GM18499 (cell line): ENCODE results near the gene CNTF.

Experiments used
- ATAC-seq: cut with Tn5 transposase; IDR thresholded peaks from one replicate; pipeline ENCODE4 v1.9.1; 2021; ENCODE audit warnings: moderate number of reproducible peaks; ENCODE audit not compliant: insufficient read depth, unreplicated experiment

CNTF gene

DNA sequence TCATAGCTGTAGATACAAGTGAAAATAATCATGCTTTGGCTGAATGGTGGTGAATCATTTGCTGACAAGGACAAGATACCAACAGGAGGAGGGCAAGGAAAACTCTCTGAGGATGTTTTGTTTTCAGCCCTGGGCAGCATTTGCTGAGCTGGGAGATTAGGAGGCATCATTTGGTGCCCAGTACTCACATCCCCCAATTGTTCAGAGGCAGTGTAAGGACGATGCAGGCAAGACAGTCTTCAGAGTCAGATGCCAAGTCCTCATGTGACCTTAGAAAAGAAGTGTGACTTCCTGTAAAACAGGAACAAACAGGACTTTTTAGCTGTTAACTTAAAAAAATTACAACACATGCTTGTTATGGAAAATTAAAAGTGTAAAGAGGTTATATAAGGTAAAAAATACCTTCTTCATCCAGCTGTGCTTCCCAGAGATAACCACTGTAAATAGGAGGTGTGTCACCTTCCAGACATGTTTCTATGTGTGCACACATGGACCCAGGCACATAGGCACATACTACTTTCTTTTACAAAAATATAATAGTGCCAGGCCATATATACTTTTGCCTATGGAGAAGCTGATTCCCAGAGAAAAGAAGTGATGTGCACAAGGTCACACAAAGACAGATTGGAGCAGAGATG is 18.0 kb downstream of the CNTF start:
- no peak for ATAC-seq

DNA sequence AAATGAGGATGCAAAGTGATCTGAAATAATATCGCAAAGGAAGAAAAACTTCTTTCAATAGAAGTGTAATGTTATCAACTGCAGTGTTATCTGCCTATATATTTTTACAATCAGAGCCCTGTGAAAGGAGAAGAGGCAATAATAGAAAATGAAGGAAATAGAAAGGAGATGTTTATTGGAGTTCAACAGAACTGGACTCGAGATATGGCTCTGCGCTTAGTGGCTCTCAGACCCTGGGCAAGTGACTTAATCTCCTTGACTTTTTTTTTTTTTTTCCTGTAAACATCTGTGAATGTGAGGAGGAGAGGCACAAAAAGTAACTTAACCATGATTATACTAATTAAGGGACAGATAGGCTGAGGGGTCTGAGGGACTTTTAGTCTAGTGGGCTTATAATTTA is 18.9 kb downstream of the CNTF start:
- ATAC-seq, result no peak

DNA sequence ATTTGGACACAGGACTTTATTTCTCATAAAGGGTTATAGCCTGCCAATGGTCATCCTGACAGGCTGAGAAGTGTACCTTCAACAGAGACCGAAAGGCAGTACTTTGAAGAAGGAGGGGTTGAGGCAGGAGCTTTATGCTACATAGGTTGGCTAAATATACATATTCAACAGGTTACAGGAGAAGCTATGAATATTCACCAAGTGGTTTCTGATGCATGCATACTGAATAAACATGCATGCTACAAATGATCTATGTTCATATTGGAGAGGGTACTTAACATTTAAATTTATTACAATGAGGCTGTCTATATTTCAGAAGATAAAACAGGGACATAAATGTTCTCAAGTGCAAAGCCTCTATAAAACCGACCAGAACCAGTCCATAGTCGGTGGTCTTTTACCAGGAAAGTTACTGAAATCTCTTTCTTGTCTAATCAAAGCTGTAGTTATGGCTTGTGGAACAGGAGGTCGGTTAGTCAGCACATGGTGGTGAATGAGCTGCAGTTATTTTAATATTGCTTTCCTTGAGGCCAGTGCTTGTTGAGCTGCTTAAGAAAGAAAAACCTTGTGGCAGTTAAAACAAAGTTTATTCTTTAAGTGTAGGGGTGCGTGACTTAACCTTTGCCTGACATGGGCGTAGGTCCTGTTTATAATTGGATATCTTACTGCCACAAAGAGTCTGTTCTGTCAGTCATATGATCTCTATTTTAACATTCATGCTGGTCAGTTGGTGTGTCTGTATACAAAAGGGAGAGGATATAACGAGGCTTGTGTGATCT is 19.5 kb downstream of the CNTF start:
- no peak for ATAC-seq

DNA sequence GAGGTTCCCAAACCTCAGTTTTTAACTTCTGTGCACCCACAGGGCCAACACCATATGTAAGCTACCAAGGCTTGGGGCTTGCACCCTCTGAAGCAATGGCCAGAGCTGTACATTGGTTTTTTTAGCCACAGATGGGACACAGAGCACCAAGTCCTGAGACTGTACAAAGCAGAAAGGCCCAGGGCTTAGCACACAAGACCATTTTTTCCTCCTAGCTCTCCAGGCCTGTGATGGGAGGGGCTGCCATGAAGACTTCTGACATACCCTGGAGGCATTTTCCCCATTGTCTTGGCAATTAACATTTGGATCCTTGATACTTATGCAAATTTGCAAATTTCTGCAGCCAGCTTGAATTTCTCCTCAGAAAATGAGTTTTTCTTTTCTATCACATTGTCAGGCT is 23.4 kb downstream of the CNTF start:
- no peak for ATAC-seq

DNA sequence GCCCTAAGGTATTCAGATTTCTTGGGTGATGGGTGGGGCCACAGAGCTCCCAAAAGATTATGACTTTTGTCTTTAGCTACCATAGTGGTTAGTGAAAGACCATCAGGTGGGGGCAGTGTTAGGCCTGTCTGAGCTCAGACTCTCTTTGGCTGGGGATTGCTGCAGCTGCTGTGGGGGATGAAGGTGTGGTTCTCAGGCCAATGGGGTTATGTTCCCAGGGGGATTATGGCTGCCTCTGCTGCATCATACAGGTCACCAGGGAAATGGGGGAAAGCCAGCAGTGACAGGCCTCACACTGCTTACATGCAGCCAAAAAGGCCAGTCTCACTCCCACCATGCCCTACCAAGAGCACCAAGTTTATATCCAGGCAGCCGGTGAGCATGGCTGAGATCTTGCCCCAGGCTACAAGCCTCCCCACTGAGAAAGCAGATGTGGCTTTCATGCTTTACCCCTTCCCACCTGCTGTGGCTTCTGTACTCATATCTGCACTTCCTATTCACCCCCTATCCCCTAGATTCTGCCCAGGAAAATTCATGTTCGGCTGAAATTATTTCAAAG is 24.8 kb downstream of the CNTF start:
- peak; percentile 58 for ATAC-seq

DNA sequence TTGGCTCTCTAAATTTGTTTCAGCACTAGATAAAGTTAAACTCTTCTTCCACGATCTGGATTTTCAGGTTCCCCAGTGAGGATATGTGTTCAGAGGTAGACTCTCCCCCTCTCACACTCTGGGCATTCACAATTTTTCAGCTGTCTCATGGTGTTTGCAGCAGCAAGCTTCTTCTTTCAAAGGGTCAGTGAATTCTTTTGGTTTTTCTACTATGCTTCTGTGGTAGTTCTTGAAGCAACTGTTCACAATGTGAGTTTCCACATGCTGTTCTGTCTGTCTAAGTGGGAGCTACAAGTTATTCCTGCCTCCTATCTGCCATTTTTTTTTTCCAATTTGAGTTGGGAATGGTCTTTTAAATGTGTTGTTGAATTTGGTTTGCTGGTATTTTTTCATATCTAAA is 25.4 kb downstream of the CNTF start:
- ATAC-seq, result no peak

DNA sequence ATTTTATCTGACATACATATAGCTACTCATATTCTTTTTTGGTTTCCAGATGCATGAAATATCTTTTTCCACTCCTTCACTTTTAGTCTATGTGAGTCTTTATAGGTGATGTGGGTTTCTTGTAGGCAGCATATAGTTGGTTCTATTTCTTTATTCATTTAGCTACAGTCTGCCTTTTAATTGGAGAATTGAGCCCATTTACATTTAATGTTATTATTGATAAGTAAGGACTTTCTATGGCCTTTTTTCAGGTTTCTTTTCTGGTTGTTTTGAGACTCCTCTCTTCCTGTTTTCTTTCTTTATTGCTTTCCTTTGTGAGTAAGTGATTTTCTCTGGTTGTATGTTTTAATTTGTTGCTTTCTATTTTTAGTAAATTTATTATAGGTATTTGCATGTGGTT is 27.2 kb downstream of the CNTF start:
- no peak for ATAC-seq

DNA sequence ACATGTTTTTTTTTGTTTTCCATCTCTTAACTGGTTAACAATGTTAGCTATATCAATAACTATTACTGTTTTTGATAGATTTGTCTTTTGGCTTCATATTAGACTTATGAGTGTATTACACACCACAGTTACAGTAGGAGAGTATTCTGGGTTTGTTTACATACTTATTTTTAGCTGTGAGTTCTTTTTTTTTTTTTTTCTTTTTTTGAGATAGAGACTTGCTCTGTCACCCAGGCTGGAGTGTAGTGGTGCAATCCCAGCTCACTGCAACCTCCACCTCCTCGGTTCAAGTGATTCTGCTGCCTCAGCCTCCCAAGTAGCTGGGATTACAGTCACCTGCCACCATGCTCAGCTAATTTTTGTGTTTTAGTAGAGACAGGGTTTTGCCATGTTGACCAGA is 28.0 kb downstream of the CNTF start:
- ATAC-seq, result no peak

DNA sequence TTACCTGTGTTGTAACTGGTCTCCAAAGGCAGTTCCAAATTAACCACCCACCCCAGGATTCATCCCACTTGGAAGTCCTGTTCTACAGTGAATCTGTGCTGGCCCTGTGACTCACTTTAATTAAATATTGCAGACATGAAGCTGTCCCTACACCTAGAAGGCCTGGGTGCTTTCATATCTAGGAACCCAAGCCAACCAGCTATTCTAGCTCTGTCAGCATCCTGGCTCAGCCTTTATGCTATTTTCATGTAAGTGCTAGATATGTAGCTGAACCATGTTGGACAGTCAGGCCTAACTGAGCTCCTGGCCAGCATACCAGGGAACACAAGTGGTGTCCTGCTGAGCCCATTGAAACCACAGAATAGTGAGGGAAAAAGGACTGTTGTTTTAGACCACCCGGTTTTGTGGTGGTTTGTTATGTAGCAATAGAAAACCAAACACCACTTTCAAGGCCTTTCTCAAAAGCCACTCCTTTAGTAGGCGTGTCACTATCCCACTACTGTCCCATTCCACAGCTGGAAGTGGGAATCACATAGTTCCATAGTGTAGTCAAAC is 30.3 kb downstream of the CNTF start:
- ATAC-seq, result no peak

DNA sequence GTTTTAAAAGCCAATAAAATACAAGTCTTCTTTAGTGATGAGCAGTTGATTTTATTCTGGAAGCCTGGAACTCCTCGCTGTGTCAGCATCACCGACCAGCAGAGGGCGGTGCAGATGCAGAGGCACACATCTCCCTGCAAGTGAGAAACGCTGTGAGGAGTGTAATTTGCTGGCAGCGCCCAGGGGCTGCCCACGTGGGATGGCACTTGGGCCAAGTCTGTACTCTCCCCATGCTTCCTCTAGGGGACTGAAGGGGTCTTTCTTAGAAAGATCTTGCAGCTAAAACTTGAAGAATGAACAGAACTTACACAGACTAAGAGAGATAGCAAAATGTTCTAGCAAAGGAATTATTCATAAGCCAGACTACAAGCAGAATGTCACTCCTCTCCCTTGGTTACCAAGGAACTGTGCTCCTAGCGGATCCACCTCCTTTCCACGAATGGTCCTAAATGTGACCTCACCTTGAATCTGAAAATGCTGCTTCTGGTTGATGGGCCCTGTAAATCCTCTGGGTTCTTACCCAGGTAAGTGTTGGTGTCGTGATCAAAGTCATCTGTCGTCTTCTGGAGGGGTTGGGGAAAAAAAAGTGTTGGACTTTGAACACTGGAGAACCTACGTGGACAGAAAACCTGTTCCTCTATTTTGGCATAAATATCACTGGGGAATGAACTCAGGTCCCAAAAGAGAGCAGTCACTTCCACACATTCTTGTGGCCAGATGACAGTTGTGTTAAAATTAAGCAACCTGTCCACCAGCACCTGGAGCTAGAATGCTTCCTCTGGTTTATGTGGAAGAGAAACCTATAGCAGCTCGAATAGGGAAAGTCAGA is 31.8 kb downstream of the CNTF start:
- peak; percentile 68 for ATAC-seq

DNA sequence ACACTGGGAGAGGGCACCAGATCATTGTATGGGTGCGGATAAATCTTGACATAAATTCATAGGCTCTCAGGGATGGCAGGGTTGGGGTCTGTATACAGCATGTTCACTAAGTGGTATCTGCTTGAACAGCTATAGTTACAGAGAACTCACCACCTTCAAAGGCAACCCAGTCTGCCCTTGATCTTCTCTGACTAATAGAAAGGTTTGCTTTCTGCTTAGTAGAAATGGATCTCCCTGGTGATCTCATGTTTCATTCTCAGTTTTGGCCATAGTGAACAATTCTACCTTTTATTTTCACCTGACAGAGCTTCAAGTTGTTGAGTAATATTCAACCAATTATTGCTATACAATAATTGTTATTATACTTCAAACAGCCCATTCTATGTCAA is 32.4 kb downstream of the CNTF start:
- ATAC-seq, result no peak

DNA sequence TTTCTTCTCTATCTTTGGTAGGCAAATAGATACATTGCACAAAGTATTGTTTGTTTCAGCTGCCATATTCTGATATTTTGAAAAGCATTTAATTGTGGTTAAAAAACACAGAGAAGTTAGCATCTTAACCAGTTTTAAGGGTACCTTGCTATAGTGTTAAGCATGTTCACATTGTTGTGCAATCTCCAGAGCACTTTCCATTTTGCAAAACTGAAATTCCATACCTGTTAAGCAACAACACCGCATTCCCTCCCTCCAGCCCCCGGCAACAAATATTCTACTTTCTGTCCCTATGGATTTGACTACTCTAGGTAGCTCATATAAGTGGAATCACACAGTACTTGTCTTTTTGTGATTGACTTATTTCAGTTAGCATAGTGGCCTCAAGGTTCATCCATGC is 33.9 kb downstream of the CNTF start:
- ATAC-seq, result no peak

DNA sequence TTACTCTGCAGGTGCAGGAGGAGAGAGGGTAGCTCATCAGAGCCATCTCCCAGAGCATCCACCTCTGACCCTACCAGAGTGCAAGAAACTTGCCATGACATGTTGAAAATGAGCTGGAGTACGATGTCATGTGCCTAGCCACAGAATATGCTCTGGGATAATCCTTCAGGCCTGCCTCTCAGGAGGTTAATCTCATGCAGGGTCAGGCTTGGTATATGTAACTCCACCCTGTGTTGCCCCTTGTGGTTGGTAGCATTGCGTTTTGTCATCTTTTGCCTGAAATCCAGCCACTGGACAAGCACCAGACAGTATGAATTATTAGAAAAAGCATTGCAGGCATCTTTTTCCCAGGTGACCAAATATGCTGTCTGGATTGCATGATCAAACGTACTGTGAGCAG is 36.2 kb downstream of the CNTF start:
- ATAC-seq, result no peak

DNA sequence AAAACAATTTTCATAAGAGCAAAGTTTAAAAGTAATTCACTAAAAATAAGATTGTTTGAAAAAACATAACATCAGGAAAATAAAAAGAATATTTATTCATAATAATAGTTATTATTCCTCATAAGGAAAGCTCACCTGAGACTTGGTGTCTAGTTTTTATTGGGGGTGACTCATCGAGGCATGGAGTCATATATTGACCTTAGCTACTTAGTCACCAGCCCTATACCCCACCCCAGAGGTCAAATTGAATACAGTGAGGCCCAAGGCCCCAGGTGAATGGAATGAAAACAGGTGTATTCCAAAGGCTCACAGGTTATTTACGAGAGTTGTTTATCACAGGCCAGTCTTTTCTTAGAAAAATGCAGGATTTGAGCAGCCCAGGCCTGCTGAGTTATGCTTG is 36.9 kb downstream of the CNTF start:
- ATAC-seq, result no peak

DNA sequence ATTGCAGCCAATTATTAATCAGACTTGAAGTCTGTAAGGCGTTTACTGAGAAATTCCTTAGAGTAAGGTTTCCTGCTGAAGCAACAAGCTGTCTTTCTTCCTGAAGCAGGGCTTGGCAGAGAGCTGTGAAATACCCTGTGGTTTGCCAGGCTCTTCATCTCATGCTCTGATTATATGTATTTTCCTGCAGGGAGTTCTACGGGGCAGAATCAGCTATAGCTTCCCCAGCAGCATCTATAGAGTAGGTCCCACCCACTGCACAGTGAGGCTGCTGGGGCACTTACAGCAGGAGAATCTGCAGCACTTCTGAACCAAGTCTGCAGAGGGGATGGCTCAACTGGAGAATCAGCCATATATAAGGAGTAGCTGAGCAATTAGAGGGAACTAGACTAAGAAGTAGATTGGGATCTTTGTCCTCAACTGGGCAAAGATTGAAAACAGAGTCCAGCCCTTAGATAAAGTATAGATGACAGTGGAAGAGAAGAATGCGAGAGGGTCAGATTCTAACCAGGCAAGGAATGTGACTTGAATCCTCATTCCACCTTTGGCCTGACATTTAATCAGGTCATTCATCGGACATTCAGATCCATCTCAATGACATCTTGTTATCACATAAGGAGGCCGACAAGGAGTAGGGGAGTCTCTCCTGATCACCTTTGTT is 37.6 kb downstream of the CNTF start:
- no peak for ATAC-seq

DNA sequence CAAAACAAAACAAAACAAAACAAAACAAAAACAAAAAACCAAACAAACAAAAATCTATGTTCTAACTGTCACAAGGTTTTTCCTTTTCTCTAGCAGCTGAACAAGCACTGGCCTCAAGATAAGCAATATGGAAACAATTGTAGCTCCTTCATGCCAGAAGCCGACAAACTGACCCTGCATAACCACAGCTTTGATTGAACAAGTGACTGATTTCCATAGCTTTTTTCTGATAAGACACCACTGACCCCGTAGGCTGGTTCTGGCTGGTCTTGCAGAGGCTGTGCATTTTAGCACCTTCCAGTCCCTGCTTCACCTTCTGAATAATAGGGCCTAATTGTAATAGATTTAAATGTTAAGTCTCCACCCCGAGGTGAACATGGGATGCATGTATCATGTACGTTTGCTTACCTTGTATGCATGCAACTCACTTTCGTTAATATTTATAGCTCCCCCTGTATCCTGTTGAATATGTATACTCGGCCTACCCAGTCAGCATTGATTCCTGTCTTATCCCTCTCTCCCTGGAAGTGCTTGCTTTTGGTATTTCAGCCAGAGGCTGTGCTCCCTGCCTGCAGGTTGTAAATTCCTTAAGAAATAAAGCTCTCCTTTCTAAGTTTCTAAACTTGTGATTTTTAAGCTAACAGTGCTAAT is 49.6 kb downstream of the CNTF start:
- ATAC-seq, result no peak

DNA sequence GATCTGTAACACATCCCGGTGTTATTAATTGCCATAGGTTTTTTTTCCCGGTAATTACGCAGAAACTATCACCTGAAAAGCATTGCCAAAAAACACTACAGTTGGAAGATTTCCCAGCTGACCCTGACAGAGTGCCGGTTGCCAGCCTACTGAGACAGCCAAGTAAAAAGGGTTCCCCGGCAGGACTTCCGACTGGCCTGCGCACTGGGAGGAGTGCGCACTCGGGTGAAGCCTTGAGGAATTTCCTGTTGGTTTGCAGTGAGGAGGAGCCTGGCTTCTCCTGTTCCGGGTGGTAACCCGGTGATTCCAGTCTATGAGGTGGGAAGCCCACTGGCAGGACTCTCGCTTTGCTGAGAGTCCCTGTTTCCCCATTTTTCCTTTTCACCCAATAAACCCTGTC is 52.1 kb downstream of the CNTF start:
- ATAC-seq, result no peak
